ENCODE data around the gene WWP2.
"Not testable (repeated sequence)": the region's sequence is repeated elsewhere in the genome, so short reads cannot be mapped to it uniquely, and the experiment has no call there.

Gene WWP2

GRCh38 chr16:69951017-69951671 is 189.0 kb downstream of the WWP2 start, which contains the start of gene CLEC18A:
TSS of gene CLEC18A (plus strand) at chr16:69951334. CDS start at chr16:69951367, 33 bp downstream.
- DNase-seq: not testable (repeated sequence)

DNA sequence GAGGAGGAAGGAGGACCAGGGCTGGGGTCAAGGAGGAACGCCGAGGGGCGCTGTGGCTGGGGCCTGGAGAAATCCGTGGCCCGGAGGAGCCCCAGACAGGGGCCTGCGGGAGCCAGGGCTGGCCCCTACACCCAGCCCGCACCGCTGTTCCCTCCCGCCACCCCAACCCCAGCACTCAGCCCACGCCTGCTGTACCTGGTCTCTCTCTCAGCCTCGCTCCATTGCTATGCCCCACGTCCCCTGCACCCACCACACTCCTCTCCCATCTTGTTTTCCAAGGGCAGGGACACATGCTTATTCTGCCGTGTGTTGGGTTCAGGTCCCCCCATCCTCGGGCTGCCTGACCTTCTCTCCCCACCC is 189.5 kb downstream of the WWP2 start:
- not testable (repeated sequence) for DNase-seq

DNA sequence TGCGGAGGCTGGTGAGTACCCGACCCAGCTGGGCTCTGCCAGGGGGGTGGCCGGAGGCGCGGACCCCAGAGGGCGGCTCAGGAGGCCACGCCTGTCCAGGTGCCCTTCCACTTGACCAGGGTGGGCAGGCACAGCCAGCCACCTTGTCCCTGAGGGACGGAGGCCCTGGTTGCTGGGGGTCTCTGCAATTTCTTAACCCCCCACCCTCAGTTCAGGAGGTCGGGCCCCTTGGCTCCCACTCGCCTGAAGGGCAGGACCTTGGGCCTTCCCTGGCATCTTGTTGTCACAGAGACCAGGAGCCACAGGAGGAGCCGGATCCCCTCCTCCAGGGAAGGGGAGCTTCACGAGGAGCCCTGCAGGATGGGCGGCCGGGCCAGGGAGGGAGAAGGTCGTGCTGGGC is 190.0 kb downstream of the WWP2 start:
- not testable (repeated sequence) for DNase-seq

DNA sequence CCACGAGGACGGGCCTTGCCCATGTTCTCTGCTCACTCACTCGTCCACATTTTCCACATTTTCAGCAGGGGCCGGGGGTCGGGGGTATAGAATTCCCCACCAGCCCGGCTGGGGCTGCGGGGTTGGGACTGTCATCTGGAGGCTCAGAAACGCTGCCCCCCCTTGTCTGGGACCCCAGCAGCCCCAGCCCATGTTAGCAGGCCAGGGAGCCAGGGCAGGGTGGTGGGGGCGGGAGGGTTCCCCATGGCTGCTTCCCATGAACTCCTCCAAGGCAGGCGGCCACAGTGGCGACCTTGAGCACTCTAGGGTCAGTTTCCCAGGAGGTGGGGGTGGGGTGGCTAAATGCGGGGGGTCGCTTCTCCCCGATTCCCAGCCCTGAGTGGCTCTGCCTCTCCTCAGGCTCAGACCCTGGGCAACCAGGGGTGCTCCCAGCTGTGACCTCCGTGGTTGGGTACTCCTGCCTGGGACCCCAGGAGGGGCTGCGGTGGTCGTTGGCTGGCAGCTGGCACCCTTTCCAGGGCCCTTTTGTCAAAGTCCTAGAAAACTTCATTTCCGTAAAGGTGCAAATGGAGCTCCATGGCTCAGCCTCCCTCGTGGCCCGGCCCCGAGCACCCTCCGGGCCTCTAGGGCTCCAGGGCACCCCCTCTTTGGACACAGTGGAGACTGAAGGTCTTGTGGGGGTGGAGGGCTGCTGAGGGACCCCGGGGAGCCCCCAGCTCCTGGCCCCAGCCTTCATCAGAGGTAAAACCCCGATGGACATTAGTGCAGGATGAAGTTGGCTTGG is 190.6 kb downstream of the WWP2 start:
- not testable (repeated sequence) for DNase-seq

- not testable (repeated sequence) for DNase-seq
Observed at GRCh38 chr16:69954241-69954640, 192.1 kb downstream of the WWP2 start.

- not testable (repeated sequence) for DNase-seq
Observed at GRCh38 chr16:69963312-69963711, 201.2 kb downstream of the WWP2 start.

- peak; percentile 4 for DNase-seq
Observed at GRCh38 chr16:69964960-69965660, 203.0 kb downstream of the WWP2 start.

- DNase-seq: not testable (repeated sequence)
Observed at GRCh38 chr16:69965661-69966054, 203.5 kb downstream of the WWP2 start.

DNA sequence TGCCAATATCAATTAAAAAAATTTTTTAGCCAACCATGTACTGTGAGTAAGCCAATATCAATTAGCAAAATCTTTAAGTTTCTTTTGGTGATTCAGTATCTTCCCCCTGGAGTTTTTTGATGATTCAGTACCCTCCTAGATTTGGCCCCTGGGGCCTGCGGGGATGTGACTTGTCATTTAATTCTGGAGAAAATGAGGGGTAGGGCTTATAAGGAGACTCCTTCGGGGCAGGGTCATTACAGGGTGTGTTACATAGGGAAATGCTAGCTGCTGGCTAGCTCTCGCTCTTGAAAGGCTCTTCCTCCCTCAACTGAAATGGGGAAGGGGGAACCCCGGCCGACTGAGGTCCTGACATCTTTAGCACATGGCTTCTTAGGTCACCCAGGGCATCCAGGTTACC is 205.6 kb downstream of the WWP2 start:
- DNase-seq: not testable (repeated sequence)

GRCh38 chr16:69968125-69968524 is 206.0 kb downstream of the WWP2 start:
- not testable (repeated sequence) for DNase-seq

DNA sequence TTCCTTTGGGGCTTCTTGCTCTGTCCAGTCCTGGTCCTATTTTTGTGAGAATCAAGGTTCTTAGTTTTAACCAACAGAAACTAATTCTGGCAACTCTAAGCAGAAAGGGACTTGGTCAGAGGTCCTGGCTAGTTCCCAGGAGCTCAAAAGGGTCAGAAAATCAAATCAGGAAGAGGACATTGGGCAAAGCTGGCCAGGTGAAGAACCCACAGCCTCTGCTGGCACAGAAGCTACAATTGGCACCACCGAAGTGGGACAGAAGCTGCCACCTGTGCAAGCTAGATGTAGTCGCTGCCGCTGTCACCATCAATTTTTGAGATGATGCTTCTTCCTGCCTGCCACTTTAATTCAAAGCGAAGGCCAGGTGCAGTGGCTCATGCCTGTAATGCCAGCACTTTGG is 207.5 kb downstream of the WWP2 start:
- not testable (repeated sequence) for DNase-seq

GRCh38 chr16:69972120-69972519 is 210.0 kb downstream of the WWP2 start:
- not testable (repeated sequence) for DNase-seq

DNA sequence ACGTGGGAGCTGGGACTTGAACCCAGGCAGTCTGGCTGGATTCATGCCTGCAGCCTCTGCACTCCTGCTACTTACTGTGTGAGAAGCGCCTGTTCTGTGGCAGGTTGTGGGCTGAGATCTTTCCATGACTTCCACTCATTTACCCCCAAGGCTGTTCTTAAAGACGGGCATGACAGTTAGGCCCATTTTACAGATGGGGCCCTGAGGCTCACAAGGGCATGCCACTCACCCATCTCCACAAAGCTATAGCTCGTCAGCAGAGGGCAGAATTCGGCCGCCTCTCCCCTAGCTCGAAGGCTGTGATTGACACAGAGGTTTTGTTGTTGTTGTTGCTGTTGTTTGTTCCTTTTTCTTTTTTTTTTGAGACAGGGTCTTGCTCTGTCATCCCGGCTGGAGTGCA is 210.8 kb downstream of the WWP2 start:
- DNase-seq: not testable (repeated sequence)

DNA sequence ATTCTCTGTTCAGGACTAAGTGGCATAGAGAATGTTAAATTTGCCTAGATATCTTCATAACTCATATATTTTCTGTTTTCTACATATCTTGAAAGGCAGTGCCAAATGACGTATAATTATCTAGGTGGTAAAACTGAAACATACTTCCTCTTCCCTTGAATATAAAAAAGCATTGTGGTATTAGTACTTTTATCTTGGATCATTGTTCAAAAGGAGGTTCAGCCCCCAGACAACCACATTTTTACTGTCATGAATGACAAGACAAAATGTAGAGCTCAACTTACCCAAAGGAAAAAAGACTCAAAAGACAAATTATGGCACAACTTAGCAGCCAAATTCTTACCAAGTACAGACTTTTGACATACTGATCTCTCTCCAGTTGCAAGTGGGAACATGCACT is 223.1 kb downstream of the WWP2 start:
- DNase-seq: not testable (repeated sequence)
